Measurements from ENCODE around the gene PPP6R3. TPM values are rescaled to one million over a fixed set of nuclear protein-coding genes. Genes with fewer than 3 reads are reported as not detected.

Gene PPP6R3
- polyA plus RNA-seq, 1 donor (not counting 4 experiments of a cell fraction or from before 2014, with no cell fraction given) = 50.2 TPM

GRCh38 chr11:68664906-68665305 is 204.4 kb downstream of the PPP6R3 start:
- Histone ChIP-seq H3K9me1 (ENCODE audit: control insufficient read depth, extremely low read depth, insufficient read depth, low read length) (no peaks in the 10 kb centered on the region), H3K27me3 (ENCODE audit: control insufficient read depth, extremely low read depth, insufficient read depth, low read length) (no peaks in the 10 kb centered on the region), H3K9ac (ENCODE audit: control insufficient read depth, extremely low read depth, insufficient read depth, low read length) (no peak overlapping the region), H3K36me3 (ENCODE audit: control insufficient read depth in 2 of 2, extremely low read depth in 1 of 2, insufficient read depth in 2 of 2, low read length in 2 of 2) (no peaks in the 10 kb centered on the region), H3K79me2 (ENCODE audit: control insufficient read depth, insufficient read depth, low read length) (no peaks in the 10 kb centered on the region), H3K9me3 (ENCODE audit: control insufficient read depth, low read depth, low read length) (no peaks in the 10 kb centered on the region), H3K4me3 (ENCODE audit: control insufficient read depth in 2 of 3, extremely low read depth in 1 of 3, insufficient read depth in 2 of 3, low read depth in 1 of 3, low read length in 3 of 3) (no peak overlapping the region), H4K20me1 (ENCODE audit: control insufficient read depth, extremely low read depth, insufficient read depth, low read length) (no peaks in the 10 kb centered on the region), H3K4me1 (ENCODE audit: control insufficient read depth, extremely low read depth, insufficient read depth, low read length) (no peaks in the 10 kb centered on the region), H2AFZ (ENCODE audit: control insufficient read depth, low read length) (no peak overlapping the region), H3K4me2 (ENCODE audit: control insufficient read depth, extremely low read depth, insufficient read depth, low read depth, low read length) (no peak overlapping the region), H3K27ac (ENCODE audit: control insufficient read depth, insufficient read depth, low read length) (no peak overlapping the region)
- DNase-seq (ENCODE audit: low read depth, low spot score) = no peak
- dilution Hi-C loops (cut with MboI; ENCODE audit: extremely low pct_ligation_motif_present, low sequenced_read_pairs) = no loop called here
- TF ChIP-seq CTCF (optimal IDR thresholded peaks at IDR 0.05 in 1 of 3, IDR thresholded peaks at IDR 0.05 in 1 of 3, conservative IDR thresholded peaks at IDR 0.05 in 1 of 3; ENCODE audit: extremely low read depth in 1 of 3, insufficient read depth in 2 of 3, low read length in 3 of 3) (no peak), EZH2 (IDR thresholded peaks at IDR 0.05; ENCODE audit: low read length) (no peak)
- no peak for FAIRE-seq

Small RNA genes within 50 kb of the gene (small RNA-seq; reads per million reads assigned to genes)
- gene NDUFA3P2 (ENCODE audit: insufficient read length in 3 of 3, low read depth in 3 of 3, low replicate concordance in 1 of 3) = 0 reads per million in 3 experiments

Other genes with a start within 250 kb of the PPP6R3 start
- gene KMT5B, start 247.5 kb upstream of the PPP6R3 start, polyA plus RNA-seq = 7.4 to 17.2 TPM (median 10.3 TPM) in 3 replicates
- 28.4 to 32.8 TPM (median 32.2 TPM) in 3 replicates for gene C11orf24, start 188.8 kb upstream of the PPP6R3 start, polyA plus RNA-seq
- gene LRP5, start 148.2 kb upstream of the PPP6R3 start, polyA plus RNA-seq = 6.6 to 8.6 TPM (median 8.0 TPM) in 3 replicates
- 2.2 to 2.6 TPM (median 2.4 TPM) in 3 replicates for gene GAL, start 223.8 kb downstream of the PPP6R3 start, polyA plus RNA-seq